Activated T-cell treated with anti-CD3 and anti-CD28 coated beads for 48 hours (primary cell): ENCODE measurements around the gene ZNF646.

ENCODE experiments used
- DNase-seq: peaks from one replicate; pipeline ENCODE4 v3.0.0-alpha.2; 2020; ENCODE audit warnings: low read depth

The ZNF646 gene

DNA sequence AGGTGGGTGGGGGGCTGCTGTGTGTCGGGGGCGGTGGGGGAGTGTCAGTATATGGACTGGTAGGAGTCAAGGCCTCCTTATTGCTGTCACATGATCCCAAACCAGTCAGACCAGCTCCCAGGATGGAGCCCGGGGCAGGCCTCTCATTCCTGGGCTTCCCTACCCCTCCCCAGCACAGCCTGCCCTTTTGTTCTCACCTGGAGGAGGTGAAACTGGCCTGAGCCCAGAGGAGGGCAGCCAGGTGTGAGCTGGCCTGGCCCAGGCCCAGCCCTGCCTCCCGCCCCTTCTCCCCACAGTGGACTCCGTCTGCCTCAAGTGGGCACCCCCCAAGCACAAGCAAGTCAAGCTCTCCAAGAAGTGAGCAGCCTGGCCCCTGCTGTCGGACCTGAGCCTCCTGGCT lies 56.7 kb downstream of the ZNF646 start:
- no peak for DNase-seq

DNA sequence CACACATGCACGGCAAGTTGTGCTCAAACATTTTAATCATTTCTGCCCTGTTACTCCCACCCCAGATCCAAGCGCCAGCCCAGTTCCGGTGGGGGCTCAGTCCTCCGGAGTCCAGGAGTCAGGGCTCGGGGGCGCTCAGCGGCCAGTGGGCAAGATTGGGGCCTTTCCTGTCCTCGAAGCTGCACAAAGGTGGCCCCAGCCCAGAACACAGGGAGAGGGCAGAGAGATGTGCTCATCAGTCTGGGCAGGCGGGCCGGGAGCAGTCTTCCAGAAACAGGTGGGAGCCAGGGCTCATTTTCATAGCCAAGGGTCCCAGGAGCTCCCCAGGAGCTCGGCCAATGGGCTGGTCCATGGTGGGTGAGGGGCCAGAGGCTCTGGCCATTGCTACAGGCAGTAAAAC lies 57.2 kb downstream of the ZNF646 start:
- DNase-seq = no peak

DNA sequence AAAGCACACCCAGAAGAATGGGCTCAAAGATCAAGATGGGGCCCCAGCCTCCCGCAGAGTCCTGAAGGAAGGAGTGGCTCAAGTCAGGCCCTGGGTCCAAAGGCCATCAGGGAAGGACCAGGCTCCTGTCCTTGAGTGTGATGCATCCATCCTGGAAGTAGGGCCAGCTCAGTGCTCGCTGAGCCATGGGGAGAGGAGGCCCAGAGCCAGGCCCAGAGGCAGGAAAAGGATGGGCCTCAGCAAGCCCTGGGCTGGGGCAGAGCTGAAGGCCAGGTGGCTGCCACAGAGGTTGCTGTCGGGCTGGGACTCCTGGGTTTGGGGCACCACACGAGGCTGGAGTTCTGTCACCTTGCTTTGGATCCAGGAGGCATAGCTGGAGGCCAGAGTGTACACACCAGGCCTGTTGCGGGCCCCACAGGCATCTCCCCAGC lies 57.6 kb downstream of the ZNF646 start:
- DNase-seq = no peak

DNA sequence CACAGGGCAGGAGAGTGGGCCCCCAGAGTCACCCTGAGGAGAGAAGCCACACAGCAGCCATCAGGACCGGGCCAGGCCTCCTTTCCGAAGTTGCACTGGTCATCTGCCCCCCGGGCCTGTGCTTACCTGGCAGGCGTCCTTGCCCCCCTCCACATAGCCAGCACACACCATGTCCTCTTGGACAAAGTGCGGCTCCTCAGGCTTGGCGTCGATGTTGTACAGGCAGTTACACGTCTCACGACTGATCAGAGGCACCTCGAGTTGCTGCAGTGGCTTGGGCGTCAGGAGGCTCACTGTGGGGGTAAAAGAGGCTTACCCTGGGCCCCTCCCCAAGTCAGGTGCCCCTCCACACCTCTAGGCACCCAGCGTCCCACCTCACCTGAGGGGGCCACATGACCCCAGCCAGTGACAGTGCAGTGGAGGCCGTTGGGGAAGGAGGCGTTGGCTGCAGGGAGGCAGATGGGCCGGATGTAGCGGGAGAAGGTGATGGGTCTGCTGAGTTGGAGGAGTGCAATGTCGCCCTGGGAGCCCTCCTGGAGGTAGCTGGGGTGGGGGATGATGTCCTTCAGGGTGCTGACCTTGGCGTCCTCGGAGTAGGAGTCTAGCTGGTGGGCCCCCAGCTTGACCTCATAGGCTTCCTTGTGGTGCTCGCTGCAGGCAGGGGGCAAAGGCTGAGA lies 58.2 kb downstream of the ZNF646 start:
- DNase-seq = no peak

DNA sequence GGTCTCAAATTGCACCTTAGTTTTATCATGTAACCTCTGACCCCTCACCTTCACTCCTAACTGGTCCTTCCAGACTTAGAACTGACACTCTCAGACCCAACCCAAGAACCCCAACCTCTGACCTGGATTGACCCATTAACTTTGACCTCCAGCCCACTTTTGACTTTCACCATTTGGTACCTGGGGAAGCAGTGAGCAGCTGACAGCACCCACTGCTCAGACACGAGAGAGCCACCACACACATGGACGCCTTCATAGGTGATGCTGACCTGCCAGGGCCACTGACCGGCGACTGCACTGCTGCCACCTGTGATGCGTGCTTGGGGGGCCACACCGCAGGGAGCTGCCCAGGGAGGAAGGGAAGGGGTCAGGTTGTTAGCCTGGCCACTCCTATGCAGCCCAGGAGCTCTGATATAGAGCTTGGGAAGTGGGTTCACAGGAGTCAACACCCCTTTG lies 58.9 kb downstream of the ZNF646 start:
- no peak for DNase-seq
